Thyroid gland (tissue), 4 donors: ENCODE results near the gene RFX2. TPM values are rescaled to one million over a fixed set of nuclear protein-coding genes. Genes with fewer than 3 reads are reported as not detected.

Experiments used
- DNase-seq, 2 donors: peaks; one replicate each; pipeline ENCODE4 v3.0.0-alpha.2; 2019
- H3K27ac ChIP-seq, 3 donors: fragments of 200-600 bp; sonication (generic); 1 replicate in 2 of 3; 2 replicates in 1 of 3; pipeline ENCODE4 v1.5.1; 2016 to 2019; ENCODE audit warnings: mild to moderate bottlenecking in 1 of 3, moderate library complexity in 1 of 3
- H3K27me3 ChIP-seq: fragments of 200-600 bp; sonication (generic); one replicate; pipeline ENCODE4 v1.5.1; 2019
- H3K36me3 ChIP-seq, 2 donors: fragments of 200-600 bp; sonication (generic); one replicate each; pipeline ENCODE4 v1.5.1; 2016 to 2019
- H3K4me1 ChIP-seq, 2 donors: fragments of 200-600 bp; sonication (generic); one replicate each; pipeline ENCODE4 v1.5.1; 2017 to 2019
- H3K4me3 ChIP-seq, 3 donors: fragments of 200-600 bp; sonication (generic); replicated peaks in 1 of 3; 1 replicate in 2 of 3; 2 replicates in 1 of 3; pipeline ENCODE4 v1.5.1; 2016; ENCODE audit warnings: mild to moderate bottlenecking in 1 of 3
- H3K9me3 ChIP-seq: fragments of 200-600 bp; sonication (generic); one replicate; pipeline ENCODE4 v1.5.1; 2017
- POLR2A ChIP-seq, 2 donors: fragments of 450-650 bp; IDR thresholded peaks; one replicate each; pipeline ENCODE4 v1.6.1; 2017; ENCODE audit warnings: antibody characterized with exemption in 2 of 2, mild to moderate bottlenecking in 2 of 2, moderate library complexity in 1 of 2
- WGBS, 2 donors: methylation state at CpG; one replicate each; pipeline ENCODE4 v1.1.5; 2017; 5-methylcytosine and 5-hydroxymethylcytosine counted together
- intact Hi-C: fragments of 100-400 bp; cut with DNase I; formaldehyde crosslinking; loops from one replicate; pipeline ENCODE4 v1.15.1; 2023
- total RNA-seq, 4 donors: library from RNA; depleted of rRNA; stranded (reverse); fragments of >200 nt; gene quantifications; one replicate each; pipeline ENCODE4 v1.2.3, GENCODE V29; 2016
- TF ChIP-seq, protein P1 (sequence below), 6 experiments: fragments of 200-600 bp in 3 of 6; fragments of 450-650 bp in 3 of 6; sonication (generic) in 3 of 6; IDR thresholded peaks; one replicate each; pipeline ENCODE4 v1.5.1; 2016 to 2019; ENCODE audit warnings: antibody characterized with exemption in 6 of 6, mild to moderate bottlenecking in 2 of 6, inconsistent platforms in 1 of 6, moderate library complexity in 1 of 6

RFX2 gene
- total RNA-seq, 4 donors from 2014 or later, result 4.1 to 10.6 (median 7.7) TPM

DNA sequence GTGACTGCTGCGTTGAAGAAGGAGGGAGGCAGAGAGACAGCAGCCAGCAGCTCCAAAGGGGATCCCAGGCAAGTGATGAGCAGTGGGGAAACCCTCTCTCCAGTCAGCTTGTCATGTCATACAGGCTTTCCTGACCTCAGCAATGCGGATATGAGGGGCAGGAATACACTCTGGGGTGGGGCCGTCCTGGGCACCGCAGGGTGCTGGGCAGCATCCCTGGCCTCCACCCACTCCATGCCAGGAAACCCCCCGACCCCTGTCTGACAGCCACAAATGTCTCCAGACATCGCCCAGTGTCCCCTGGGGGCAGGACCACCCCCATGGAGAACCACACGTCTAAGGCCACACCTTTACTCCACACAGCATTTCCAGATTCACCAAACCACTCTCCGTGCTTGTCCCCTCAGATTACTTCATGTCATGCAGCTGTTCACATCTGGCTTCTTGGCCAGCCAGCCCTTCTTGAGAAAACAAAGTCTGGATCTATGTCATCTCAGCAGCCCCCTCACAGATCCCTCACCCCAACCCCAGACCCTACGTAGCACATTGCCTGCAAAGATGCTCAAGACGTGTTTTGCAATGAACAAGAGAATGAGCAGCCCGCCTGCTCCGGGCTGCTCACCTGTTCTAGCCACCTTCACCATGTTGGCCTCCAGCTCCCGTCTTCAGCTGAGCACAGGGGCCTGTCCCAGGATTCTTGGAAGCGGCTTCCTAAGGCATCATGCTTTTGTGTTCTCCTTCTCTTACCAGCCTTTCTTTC lies 46.5 kb downstream of the RFX2 start:
- WGBS, 2 donors, result 96 to 97% methylated on average over 9 to 14 of the region's 14 CpGs
- no peaks in the 10 kb centered on the region for H3K36me3 ChIP-seq
- H3K27ac ChIP-seq, result no peak overlapping the region
- TF ChIP-seq, protein P1, sequence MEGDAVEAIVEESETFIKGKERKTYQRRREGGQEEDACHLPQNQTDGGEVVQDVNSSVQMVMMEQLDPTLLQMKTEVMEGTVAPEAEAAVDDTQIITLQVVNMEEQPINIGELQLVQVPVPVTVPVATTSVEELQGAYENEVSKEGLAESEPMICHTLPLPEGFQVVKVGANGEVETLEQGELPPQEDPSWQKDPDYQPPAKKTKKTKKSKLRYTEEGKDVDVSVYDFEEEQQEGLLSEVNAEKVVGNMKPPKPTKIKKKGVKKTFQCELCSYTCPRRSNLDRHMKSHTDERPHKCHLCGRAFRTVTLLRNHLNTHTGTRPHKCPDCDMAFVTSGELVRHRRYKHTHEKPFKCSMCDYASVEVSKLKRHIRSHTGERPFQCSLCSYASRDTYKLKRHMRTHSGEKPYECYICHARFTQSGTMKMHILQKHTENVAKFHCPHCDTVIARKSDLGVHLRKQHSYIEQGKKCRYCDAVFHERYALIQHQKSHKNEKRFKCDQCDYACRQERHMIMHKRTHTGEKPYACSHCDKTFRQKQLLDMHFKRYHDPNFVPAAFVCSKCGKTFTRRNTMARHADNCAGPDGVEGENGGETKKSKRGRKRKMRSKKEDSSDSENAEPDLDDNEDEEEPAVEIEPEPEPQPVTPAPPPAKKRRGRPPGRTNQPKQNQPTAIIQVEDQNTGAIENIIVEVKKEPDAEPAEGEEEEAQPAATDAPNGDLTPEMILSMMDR (IDR thresholded peaks at IDR 0.05), result no peak
- TF ChIP-seq POLR2A (IDR thresholded peaks at IDR 0.05), result no peak
- H3K4me3 ChIP-seq, result no peak overlapping the region
- no peaks in the 10 kb centered on the region for H3K27me3 ChIP-seq
- no peaks in the 10 kb centered on the region for H3K9me3 ChIP-seq
- no peak for DNase-seq
- peaks cover 26 to 74% of the 10 kb centered on the region in 2 donors for H3K4me1 ChIP-seq
- intact Hi-C loops, result no loop called here

DNA sequence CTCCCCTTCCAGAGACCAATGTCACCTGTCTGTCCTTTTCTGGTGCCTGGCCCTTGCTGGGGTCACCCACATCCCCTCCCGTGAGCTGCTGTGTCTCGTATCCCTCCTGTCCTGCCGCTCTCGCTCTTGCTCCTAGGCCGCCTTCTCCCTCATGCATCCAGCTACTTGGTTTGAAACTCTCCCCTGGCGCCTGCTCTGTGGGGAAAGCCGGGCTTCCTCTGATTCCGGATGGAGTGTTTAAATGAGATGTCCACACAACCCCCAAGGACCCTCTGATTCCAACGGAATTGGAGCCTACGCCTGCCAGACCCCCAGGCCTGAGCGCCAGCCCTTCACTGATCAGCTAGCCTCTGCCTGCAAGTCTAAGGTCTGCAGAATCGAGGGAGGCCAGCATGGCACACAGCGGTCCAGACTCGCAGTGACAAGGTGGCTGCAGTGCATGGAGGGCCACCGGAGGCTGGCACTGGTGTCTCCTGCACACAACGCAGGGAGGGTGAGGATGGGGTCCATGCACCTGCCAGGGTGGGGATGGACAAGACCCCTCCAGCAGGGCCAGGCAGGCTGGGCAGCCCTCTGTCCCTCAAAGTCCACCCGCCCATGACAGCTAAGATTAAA lies 47.2 kb downstream of the RFX2 start:
- Histone ChIP-seq H3K4me3 (no peak overlapping the region), H3K27me3 (no peaks in the 10 kb centered on the region), H3K36me3 (no peaks in the 10 kb centered on the region), H3K27ac (peak overlapping the region in 2 of 3 donors; percentile 62 to 69), H3K9me3 (no peaks in the 10 kb centered on the region), H3K4me1 (peaks cover 26 to 74% of the 10 kb centered on the region in 2 donors)
- TF ChIP-seq POLR2A (IDR thresholded peaks at IDR 0.05), result no peak
- TF ChIP-seq, protein P1 (IDR thresholded peaks at IDR 0.05), result no peak
- intact Hi-C loops, result no loop called here
- DNase-seq, result no peak
- WGBS, 2 donors, result 89 to 93% methylated on average over 16 to 17 of the region's 17 CpGs

DNA sequence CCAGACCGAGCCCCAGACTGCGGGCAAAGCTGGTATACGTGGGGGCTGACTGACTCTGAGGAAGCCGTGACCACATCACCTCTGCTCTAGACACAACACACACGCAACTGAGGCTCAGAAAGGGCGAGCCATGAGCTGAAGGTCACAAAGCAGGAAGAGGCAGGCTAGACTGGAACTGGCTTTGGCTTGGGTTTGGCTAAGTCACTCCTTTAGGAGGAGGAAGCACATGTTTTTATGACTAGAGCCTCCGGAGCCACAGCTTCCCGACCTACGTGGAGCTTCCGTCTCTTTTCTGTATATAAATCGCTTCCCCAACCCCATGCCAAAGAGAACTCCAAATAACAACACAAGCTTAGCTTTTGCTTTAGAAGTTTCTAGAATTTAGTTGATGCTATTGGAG lies 48.0 kb downstream of the RFX2 start:
- Histone ChIP-seq H3K27ac (peak overlapping the region; percentile 38 to 69 (median 62)), H3K4me1 (peaks cover 28 to 74% of the 10 kb centered on the region in 2 donors), H3K4me3 (no peak overlapping the region), H3K9me3 (no peaks in the 10 kb centered on the region), H3K36me3 (no peaks in the 10 kb centered on the region), H3K27me3 (no peaks in the 10 kb centered on the region)
- intact Hi-C loops, result no loop called here
- DNase-seq, result peak in 1 of 2 donors; percentile 25
- 53 to 67% methylated on average over 10 to 11 of the region's 11 CpGs for WGBS, 2 donors
- TF ChIP-seq POLR2A (IDR thresholded peaks at IDR 0.05), result no peak
- TF ChIP-seq, protein P1 (IDR thresholded peaks at IDR 0.05), result no peak

DNA sequence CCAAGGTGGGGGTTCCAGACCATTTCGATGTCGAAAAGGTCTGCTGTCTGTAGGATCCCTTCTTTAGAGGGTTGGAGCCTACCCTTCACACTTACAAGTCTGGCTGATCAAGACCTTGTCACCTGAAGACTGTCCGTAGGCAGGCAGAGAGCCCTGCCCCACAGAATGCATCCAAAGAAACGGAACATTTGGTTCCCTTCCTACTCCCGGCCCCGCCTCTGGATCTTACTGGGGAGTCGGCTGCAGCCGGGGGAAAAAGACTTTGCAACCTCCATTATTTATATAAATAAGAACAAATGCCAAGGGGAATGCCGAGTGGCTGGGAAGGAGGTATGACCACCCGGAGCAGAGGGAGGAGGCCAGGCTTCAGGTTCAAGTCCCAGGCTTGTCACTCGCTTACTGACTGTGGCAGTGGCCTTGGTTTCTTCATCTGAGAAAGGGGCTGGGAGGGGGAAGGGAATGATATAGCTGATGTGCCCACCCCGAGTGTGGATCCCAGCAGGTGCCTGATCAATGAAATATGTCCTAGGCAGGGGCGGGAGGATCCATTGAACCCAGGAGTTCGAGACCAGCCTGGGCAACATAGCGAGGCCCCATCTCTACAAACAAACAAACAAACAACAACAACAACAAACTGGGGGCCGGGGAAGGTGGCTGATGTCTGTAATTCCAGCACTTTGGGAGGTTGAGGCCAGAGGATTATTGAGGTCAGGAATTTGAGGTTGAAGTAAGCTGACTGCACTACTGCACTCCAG lies 48.7 kb downstream of the RFX2 start:
- 86 to 90% methylated on average over 16 of the region's 16 CpGs for WGBS, 2 donors
- intact Hi-C loops, result no loop called here

More for the DNA sequence above, 48.7 kb downstream of the RFX2 start:
- Histone ChIP-seq H3K27me3 (no peaks in the 10 kb centered on the region), H3K36me3 (no peaks in the 10 kb centered on the region), H3K27ac (peak overlapping the region; percentile 38 to 69 (median 62)), H3K4me3 (no peak overlapping the region), H3K4me1 (peaks cover 30 to 74% of the 10 kb centered on the region in 2 donors), H3K9me3 (no peaks in the 10 kb centered on the region)
- no peak for DNase-seq
- TF ChIP-seq, protein P1 (IDR thresholded peaks at IDR 0.05), result no peak
- no peak for TF ChIP-seq POLR2A (IDR thresholded peaks at IDR 0.05)
